Activated CD4-positive, CD25-positive, alpha-beta regulatory T cell treated with anti-CD3 and anti-CD28 coated beads, Interleukin-2, amount 50 U/mL, for 72 hours (primary cell): ENCODE data around the gene CH25H.
A peak's percentile ranks its signal among the peaks of the same experiment; 100 is the strongest.
"Not testable (repeated sequence)": the region's sequence is repeated elsewhere in the genome, so short reads cannot be mapped to it uniquely, and the experiment has no call there.

ENCODE experiments used
- DNase-seq: peaks from one replicate; pipeline ENCODE4 v3.0.0; 2021

The CH25H gene, protein sequence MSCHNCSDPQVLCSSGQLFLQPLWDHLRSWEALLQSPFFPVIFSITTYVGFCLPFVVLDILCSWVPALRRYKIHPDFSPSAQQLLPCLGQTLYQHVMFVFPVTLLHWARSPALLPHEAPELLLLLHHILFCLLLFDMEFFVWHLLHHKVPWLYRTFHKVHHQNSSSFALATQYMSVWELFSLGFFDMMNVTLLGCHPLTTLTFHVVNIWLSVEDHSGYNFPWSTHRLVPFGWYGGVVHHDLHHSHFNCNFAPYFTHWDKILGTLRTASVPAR

DNA sequence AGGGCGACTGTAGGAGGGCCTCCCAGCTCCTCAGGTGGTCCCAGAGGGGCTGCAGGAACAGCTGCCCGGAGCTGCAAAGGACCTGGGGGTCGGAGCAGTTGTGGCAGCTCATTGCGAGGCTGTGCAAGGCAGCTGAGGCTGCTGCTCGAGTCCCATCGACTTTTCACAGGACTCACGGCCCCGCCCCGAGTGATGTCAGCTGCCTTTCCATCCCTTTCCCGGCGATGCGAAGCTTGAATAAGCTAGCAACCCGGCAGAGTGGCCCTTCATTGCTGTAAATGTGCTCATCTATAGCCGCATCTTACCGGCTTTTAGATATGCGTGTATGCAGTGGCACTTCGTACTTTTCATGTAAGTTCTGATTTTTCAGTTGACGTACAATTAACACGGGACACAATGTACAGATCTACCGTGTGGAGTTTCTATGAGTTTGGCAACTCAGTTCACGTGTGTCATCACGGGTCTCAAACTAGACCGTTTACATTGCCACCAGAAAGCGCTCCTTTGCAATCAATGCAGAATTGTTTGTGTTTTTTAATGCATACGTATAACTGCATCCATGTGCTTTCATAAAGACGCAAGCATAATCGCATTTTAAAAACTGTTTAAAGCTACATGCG lies at the start of gene CH25H:
TSS of gene CH25H (minus strand) at position 137 of the 620 bp plus-strand sequence. CDS start at position 112, 25 bp downstream.
- no peak for DNase-seq

DNA sequence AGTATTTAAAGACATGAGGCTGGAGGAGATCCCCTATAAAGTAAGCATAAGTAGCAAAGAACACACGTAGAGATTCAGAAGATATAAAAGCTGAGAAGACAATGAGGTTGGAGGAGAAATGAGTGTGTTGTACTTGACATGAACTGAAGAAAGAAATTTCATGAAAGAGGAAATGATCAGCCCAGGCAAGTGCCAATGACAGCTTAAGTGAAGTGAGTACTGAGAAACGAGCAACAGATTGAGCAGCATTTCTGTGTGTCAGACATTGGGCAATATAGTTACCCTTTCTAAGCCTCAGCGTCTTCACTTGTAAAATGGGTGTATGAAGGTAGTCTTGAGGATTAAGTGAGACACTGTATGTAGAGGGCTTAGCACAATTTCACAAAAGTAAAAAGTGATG lies 49.2 kb upstream of the CH25H start:
- DNase-seq, result no peak

DNA sequence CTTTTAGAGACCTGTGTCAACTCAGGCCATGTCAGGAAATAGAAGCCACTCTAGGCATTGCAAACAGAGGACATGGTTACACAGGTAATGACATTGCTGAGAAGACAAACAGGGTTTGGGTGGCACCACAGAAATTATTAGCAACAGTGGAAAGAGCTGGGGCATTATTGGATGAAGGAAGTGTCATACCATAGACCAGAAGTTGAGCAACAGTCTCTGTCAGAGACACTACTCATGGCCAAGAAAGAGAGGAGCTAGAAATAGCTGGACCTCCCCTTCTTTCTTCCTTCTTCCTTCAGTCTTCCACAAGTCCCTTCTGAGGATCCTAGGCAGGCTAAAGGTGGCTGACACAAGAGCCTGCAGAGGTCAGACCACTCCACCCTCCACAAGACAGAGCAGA lies 48.7 kb upstream of the CH25H start:
- no peak for DNase-seq

DNA sequence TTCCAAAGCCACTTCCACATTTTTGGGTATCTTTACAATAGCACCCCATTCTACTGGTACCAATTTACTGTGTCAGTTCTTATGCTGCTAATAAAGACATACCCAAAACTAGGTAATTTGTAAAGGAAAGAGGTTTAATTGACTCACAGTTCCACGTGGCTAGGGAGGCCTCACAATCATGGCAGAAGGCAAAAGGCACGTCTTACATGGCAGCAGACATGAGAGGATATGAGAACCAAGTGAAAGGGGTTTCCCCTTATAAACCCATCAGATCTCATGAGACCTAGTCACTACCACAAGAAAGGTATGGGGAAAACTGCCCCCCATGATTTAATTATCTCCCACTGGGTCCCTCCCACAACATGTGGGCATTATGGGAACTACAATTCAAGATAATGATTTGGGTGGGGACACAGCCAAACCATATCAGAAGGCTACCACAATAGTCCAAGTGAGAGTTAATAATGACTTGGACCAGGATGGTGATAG lies 48.0 kb upstream of the CH25H start:
- DNase-seq, result not testable (repeated sequence)

DNA sequence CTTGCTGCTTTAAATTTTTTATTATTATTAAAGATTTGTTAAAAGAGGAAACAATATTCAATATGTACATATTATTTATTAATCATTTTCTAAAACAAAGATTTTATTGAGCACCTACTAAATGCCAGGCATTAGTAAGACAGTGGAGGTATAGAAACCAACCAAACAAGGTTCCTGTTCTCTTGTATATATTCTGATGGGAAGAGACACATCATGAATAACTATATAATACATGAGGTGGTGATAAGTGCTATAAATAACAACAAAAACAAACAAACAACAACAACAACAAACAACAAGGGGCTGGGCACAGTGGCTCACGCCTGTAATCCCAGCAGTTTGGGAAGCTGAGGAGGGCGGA lies 45.1 kb upstream of the CH25H start:
- DNase-seq, result no peak

DNA sequence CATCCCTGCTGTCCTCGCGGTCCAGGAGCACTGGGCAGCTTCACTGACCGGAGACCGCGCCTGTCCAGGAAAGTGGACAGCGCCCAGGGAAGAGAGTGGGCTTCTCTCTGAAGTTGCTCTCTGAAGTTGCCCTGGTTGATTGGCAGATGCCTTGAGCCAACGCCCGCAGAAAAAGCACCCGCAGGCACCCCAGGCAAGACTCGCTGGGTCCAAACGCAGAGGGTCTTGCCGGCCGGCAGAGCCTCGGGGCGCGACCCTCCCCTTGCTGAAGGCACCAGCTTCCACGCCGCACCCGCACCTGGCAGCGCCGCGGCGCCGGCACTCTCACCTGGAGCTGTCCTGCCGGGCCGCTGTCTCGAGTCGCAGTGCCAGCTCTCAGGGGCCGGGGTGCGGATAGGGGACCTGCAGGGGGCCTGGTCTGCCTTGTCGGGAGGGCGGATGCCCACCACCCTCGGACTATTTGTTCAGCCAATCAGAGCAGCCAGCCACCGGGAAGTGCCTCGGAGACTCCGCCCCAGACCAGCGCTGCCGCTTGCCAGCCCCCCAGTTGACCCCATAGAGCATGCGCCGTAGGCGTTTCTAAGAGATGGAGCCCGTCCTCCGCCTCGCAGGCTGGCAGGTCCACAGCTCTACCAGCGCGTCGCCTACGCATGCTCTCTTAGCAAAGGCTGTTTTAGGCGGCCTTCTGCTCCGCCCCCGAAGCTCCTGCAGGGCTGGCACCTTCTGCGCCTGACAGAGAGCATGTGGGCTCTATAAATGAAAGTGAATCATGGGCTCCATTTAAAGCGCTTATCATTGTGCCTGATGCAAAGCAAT lies 44.5 kb upstream of the CH25H start, which contains the start of gene LIPA:
TSS of gene LIPA (minus strand) at position 367 of the 816 bp plus-strand sequence. CDS start 4,127 bp downstream, outside the sequence.
- peak; percentile 90 for DNase-seq

DNA sequence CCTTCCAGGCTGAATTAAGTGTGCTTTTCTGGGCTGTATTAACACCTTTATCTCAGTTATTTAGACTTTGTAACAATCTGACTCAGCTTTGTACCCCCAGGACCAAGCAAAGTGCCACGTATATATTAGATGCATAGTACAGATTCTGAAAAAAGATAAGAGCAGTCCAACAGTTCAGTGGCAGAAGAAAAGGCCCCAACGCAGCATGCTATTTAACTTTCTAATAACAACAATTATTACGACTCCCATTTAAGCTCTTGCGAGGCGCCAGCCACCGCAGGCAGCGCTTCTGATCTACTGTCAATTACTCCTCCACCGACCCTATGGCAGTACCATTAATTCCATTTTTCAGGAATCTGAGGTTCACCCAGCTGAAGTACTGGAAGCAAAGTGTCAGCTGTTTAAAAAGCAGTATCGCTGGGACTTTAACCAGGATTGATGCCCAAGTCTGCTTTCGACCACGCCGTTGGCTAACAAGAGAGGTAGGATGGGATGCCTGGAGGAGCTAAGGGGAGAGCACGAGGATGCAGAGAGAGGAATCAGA lies 43.8 kb upstream of the CH25H start:
- DNase-seq, result no peak

DNA sequence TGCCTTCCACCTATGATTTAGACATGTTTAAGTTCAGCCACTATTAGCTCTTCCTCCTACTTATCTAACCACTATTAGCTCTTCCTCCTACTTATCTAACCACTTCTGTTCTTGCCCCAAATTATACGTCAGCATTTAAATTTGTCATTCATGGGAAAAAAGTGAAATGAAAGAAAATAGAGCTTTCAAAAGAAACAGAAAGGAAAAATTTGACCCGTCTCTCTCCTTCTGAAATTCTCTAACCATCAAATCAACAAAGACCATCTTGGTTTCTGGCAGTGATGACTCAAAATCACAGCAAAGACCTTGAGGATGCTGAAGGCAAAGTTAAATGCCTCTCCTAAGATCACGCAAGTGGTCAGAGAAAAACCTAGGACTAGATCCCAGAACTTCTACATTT lies 41.9 kb upstream of the CH25H start:
- DNase-seq, result no peak

DNA sequence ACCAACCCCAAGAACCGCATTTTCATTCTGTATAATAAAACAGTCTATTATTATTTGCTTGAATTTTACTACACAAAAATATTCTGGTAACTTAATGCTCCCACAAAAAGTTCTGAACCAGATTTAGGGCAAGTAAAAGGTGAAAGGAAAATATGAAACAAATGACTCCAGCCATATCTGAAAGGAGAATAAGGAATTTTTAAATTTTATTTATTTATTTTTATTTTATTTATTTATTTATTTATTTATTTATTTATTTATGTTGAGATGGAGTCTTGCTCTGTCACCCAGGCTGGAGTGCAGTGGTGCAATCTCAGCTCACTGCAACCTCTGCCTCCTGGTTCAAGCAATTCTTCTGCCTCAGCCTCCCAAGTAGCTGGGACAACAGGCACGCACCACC lies 40.5 kb upstream of the CH25H start:
- not testable (repeated sequence) for DNase-seq

DNA sequence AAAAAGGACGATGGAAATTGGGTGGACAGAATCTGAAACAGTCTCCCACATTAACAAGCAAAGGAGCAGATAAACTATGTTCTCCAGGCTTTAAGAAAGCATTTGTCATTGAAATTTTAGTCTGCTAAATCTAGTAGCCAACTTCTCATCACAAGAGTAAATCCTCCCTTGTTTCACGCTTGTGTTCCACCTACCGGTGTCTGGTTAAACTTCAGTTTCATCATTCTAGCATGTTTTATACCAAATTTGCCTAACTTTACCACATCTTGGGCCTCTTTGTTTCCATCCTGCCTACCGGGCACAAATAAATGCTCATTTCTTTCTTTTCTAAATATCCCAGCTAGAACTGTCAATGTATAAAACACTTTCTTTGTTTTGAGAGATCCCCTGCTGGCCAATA lies 38.7 kb upstream of the CH25H start:
- no peak for DNase-seq

DNA sequence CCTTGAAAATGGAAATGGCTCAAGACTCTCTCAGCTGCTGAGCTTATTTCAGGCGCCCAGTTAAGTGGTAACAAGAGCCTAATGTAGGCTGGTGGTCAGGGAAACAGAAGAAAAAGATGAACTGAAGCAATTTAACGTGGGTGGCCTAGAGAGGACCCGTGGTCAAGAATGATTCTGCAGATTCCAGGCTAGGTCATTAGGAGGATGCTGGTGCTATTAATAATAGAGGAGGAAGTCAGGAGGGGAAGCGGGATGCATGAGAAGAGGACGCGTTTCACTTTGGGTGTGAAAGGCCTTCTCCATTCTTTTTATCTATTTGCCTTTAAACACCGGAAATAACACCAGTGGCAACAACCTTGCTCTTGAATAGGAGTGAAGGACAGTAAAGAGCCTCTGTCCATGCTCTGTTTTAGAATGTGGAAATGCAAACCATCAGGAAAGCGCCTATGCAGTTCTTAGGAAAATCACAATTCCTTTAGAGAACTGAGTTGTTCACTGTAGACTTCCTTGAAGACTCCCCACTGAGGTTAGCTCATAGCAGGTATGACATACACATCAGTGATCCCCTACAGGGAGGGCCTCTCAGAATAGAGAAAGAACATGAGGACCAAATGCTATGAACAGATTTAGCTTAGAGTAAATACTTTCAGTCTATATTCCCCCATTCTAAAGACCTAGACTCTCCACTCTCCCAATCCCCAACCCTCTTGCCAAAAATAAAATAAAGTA lies 35.9 kb upstream of the CH25H start:
- DNase-seq, result no peak

DNA sequence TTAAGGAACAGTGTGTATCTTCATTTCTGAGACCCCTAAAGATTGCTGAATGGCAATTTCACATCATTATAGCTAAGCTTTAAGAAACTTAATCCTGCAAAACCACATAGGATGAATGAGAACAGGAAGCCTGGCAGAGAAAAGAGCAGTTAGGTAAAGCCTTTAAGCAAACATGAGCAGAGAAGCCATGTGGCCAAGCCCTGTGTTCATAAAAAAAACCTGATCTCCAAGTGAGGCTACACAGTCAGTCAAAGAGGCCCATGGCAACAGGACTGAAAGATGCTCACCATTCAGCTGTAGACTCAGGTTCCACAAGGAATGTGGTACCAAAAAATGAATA lies 35.2 kb upstream of the CH25H start:
- no peak for DNase-seq

DNA sequence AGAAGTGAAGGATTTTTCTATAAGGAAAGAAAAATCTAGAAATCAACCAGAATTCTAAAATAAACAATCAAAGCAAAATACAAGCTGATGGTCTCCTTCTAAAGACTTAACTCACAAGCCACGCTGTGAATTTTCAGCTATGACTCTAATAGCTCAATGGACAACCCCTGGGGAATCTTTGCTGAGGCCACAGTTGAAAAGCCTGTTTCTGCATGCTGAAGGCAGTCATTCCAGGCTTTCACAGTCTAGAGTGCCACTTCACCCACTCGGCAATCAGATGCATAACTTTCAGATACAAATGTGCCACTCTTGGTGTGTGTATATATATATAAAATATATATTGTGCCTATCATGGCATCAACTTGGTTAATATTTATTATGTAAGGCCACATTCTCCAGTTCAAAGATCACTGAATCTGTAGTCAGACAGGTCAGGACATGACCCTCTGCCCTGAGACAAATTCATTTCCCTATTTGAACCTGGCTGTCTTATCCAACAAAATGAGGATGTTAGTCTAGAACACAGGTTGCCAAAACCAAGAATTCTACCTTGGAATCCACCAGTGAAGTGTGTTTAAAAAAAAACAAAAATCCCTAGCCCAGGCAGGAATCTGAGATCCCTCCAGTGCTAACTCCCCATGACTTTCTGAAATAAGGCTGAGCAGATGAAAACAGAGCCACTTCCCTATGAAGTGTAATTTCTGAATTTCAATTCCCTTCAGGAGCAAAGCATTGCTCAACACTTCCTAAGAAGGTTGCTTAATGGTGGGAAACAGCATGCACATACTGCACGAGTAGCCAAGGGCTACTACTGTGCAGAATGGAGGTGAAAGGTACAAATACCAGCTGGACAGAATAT lies 34.6 kb upstream of the CH25H start:
- DNase-seq, result no peak

DNA sequence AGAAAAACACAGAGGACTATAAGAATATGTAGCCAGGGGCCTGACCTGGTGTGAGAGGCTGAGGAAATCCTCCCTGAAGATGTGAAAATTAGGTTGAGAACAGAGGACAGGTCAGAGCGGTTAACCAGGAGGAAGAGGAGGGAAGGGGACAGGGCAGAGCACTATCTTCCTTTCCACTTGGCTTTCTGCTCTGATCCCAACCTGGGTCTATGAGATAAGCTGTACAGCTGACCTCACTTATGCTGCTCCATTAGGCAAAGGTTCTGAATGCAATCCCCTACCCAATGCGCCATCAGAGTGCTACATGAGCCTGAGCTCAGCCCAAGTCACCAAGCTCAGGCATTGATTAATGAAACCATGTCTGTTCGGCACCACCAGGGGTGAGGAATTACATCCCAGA lies 33.9 kb upstream of the CH25H start:
- DNase-seq, result no peak

DNA sequence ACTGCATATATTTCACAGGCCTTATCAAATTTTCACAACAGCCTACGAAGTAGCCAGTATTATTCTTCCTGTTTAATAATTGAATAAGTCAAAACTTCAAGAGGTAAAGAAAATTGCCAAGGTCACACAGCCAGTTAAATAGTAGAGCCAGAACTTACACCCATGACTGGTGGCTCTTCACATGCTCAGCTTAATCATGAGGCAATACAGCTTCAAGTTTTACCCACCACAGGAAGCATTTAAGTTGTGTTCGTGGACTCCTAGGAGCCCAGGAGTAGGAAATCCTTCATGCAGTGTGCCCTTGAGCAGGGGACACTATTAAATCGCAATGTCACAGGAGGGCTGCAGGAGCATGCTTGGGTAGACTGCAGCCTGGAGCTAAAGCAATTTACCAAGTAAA lies 33.4 kb upstream of the CH25H start:
- no peak for DNase-seq

DNA sequence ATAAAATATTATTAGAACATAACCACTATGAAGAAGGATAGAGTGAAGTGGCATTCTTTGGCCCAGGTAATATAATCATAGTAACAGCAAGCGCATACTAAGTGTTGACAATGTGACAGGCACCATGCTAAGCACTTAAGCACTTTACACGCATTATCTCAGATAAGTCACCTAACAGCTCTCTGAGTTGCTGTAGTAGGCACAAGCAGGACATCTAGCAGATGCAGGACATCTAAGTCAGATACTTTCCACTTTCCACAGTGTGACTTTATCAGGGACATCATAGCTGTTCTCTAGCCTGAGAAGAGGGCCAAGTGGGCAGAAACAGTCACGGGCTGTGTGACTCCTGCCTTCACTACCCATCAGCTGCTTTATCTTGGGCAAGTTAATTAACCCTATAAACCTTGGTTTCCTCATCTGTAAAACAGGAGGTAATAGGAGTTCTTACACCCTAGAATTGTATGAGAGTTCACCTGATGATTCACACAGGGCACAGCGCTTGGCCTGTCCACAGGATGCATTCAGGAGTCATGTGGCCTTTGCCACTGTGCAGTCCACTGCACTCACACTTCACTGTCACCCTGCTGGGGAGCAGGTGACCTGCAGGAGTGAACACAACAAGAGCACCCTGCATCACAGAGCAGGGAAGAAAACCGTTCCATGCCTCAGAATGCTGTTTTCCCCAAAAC lies 32.0 kb upstream of the CH25H start:
- DNase-seq, result no peak

DNA sequence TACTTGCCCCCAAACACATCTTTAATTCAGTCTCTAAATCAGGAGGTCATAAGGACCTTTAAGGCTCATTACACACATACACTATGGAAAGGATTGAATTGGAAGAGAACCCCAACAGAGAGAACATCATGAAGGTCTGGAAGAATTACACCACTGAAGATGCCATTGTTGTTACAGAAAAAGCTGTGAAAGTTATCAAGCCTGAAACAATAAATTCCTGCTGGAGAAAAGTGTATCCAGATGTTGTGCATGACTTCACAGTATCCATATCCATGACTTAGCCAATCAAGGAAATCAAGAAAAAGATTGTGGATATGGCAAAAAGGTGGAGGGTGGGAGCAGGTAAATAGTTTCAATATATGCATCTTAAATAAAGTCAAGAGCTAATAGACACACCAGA lies 30.7 kb upstream of the CH25H start:
- DNase-seq, result no peak

DNA sequence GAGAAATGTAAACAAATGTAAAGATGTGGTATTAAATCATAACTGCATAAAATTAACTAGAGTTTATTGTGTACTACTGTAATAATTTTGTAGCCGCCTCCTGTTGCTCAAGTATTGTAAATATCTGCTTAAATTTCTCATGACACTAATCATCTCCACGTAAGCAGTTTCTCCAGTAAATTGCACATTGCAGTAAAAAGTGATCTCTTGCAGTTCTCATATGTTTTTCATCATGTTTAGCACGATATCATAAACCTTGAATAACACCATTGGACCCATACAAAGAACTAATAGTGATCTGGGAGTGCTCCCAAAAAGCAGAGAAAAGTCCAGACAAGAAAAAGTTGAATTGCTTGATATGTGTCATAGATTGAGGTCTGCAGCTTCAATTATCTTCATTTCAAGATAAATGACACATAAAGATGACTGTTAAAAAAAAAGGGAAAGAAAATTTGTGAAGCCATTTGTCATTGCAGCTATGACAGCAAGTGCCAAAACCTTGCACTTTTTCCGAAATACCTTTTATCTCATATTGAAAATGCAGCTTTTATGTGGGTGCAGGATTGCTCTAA lies 29.2 kb upstream of the CH25H start:
- no peak for DNase-seq

DNA sequence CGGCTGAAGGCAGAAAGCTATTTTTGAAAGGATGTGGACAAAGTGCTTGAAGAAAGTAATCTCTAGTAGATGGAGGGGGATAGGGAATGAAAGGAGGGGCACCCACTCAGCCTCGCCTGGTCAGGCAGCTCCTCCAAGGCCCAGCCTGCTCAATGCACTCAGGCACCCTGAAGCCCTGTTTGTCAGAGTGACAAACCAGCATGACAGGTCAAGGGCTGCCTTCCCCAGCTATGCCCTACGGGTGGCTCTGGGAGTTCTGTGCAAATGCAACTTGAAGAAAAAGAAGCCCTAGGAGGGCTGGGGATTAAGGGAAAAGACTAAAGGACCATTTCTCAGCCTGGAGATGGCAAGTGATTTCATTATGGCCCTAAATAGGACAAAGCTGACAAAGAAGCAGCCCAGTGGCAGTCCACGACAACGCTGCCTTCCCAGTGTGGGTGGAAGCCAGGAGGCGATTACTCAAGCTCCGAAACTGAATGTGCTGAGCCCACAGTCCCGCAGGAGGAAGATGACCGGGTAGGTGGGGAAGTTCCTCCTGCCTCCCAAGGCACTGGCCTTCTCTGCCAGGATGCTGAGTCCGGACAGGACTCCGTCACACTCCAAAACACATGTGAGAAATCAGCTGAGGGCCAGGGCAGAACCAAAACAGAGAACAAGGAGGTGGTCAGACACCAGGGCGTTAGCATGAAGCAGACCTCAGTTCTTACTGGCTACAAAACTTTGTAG lies 28.1 kb upstream of the CH25H start:
- no peak for DNase-seq

DNA sequence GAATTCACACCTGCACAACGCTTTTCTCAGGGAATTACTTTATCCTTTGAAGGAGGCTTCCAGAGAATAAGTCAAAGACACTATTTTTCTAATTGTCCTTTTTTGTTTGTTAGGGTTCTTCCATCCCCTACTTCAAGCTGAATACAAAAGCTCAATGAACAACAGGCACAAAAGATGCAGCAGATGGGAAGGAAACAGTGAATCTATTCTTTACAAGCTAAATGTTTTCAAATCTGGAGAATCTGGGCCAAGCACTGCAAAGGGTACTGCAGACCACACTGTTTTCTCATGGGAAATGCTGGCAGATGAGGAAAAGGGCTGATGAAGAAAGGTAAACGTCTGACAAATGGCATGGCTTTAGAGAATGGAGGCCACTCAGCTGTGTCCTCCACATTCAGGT lies 25.9 kb upstream of the CH25H start:
- no peak for DNase-seq
